ENCODE measurements around the gene WNT7B.

The WNT7B gene

GRCh38 chr22:45993143-45993692, 16.3 kb upstream of the WNT7B start:
- H3K27ac ChIP-seq = no peak overlapping the region
- TF ChIP-seq, protein P1, sequence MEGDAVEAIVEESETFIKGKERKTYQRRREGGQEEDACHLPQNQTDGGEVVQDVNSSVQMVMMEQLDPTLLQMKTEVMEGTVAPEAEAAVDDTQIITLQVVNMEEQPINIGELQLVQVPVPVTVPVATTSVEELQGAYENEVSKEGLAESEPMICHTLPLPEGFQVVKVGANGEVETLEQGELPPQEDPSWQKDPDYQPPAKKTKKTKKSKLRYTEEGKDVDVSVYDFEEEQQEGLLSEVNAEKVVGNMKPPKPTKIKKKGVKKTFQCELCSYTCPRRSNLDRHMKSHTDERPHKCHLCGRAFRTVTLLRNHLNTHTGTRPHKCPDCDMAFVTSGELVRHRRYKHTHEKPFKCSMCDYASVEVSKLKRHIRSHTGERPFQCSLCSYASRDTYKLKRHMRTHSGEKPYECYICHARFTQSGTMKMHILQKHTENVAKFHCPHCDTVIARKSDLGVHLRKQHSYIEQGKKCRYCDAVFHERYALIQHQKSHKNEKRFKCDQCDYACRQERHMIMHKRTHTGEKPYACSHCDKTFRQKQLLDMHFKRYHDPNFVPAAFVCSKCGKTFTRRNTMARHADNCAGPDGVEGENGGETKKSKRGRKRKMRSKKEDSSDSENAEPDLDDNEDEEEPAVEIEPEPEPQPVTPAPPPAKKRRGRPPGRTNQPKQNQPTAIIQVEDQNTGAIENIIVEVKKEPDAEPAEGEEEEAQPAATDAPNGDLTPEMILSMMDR (IDR thresholded peaks at IDR 0.05) = no peak
- no peak for TF ChIP-seq ZFX (IDR thresholded peaks at IDR 0.05; ENCODE audit: borderline replicate concordance)

GRCh38 chr22:45992737-45993136, 15.8 kb upstream of the WNT7B start:
- TF ChIP-seq, protein P1 (IDR thresholded peaks at IDR 0.05) = no peak
- TF ChIP-seq ZFX (IDR thresholded peaks at IDR 0.05; ENCODE audit: borderline replicate concordance) = no peak
- no peak overlapping the region for H3K27ac ChIP-seq

- H3K27ac ChIP-seq = no peak overlapping the region
- TF ChIP-seq, protein P1 (IDR thresholded peaks at IDR 0.05) = no peak
- TF ChIP-seq ZFX (IDR thresholded peaks at IDR 0.05; ENCODE audit: borderline replicate concordance) = no peak
Observed at GRCh38 chr22:45991098-45991497, 14.1 kb upstream of the WNT7B start.

DNA sequence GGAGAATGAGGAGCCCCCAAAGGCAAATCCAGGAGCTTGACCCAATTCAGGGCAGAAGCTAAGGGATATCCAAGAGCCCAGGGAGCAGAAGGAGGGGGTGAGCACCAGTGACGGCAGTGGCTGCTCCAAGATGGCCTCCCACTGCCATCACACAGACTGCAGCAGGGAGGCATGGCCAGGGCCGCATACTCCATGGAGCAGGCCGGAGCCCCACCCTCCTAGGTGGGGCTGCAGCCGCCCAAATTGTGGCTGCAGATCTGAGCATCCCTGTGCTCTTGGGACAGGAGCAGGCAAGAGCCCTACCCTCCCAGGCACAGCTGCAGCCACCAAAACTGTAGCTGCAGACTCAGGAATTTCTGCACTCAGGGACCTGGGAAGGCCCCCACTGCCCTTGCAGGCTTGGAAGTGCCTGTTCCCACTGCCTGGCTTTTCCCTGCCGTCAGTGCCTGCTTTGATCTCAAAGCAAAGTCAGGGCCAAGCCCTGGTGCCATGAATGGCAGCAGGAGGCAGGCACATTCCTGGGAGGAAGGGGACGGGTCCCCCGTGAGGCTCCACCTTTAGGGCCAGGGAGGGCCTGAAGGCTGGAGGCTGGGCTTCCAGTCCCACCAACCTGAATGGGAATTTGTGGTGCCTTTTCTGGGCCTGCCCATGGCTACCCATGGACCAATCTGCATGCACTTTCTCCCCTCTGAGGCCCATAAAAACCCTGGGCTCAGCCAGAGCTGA, 10.3 kb upstream of the WNT7B start:
- TF ChIP-seq ZFX (IDR thresholded peaks at IDR 0.05; ENCODE audit: borderline replicate concordance) = no peak
- TF ChIP-seq, protein P1 (IDR thresholded peaks at IDR 0.05) = no peak
- H3K27ac ChIP-seq = no peak overlapping the region

GRCh38 chr22:45984316-45984916, 7.5 kb upstream of the WNT7B start:
- H3K27ac ChIP-seq = no peak overlapping the region

DNA sequence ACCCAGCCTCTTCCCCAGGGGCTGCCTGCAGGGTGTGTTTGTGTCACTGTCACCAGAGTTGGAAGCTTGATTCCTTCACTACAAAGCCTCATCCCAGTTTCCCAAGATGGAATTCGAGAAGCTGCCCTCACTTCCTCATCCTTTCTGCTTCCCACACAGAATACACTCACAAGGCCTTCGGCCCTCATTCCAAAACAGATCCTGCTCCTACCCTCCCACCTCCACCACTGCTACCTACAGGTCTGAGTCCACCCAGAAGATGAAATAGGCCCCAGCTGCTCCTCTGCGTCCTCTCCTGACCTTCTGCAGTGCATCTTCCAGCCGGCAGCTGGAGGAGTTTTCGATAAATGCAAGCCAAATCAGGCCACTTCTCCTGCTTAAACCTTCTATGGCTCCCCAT, 6.8 kb upstream of the WNT7B start:
- no peak overlapping the region for H3K27ac ChIP-seq
- TF ChIP-seq, protein P1 (IDR thresholded peaks at IDR 0.05) = no peak

More at GRCh38 chr22:45984316-45984916, 7.5 kb upstream of the WNT7B start:
- TF ChIP-seq ZFX (IDR thresholded peaks at IDR 0.05; ENCODE audit: borderline replicate concordance) = no peak

DNA sequence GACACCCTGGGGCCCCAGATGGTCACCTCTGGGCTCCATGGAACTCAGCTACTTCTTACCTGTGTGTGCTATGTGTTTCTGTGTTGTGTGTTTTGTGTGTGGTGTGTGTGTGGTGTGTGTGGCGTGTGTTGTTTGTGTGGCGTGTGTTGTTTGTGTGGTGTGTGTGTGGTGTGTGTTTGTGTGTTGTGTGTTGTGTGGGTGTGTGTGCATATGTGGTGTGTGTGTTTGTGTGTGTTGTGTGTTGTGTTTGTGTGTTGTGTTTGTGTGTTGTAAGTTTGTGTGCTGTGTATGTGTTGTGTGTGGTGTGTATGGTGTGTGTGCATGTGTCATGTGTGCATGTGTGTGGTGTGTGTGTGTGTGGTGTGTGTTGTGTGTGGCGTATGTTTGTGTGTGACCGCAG, 3.8 kb upstream of the WNT7B start:
- no peak overlapping the region for H3K27ac ChIP-seq
- no peak for TF ChIP-seq ZFX (IDR thresholded peaks at IDR 0.05; ENCODE audit: borderline replicate concordance)
- TF ChIP-seq, protein P1 (IDR thresholded peaks at IDR 0.05) = no peak
